GM12801 (cell line): ENCODE measurements around the gene TLCD3B.

Experiments
- TF ChIP-seq, protein P1 (sequence below): IDR thresholded peaks from one replicate; pipeline ENCODE4 v1.5.1; 2011; ENCODE audit warnings: control low read depth; ENCODE audit not compliant: insufficient read length; ENCODE audit errors: extremely low read depth

The TLCD3B gene

DNA sequence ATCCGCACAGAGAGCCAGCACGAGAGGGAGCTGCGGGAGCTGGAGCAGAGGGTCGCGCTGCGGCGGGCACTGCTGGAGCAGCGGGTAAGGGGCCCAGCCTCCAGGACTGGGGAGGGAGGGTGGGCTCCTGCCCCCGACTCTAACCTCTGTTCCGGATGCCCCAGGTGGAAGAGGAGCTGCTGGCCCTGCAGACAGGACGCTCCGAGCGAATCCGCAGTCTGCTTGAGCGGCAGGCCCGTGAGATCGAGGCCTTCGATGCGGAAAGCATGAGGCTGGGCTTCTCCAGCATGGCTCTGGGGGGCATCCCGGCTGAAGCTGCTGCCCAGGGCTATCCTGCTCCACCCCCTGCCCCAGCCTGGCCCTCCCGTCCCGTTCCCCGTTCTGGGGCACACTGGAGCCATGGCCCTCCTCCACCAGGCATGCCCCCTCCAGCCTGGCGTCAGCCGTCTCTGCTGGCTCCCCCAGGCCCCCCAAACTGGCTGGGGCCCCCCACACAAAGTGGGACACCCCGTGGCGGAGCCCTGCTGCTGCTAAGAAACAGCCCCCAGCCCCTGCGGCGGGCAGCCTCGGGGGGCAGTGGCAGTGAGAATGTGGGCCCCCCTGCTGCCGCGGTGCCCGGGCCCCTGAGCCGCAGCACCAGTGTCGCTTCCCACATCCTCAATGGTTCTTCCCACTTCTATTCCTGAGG is 40.0 kb downstream of the TLCD3B start:
- TF ChIP-seq, protein P1, sequence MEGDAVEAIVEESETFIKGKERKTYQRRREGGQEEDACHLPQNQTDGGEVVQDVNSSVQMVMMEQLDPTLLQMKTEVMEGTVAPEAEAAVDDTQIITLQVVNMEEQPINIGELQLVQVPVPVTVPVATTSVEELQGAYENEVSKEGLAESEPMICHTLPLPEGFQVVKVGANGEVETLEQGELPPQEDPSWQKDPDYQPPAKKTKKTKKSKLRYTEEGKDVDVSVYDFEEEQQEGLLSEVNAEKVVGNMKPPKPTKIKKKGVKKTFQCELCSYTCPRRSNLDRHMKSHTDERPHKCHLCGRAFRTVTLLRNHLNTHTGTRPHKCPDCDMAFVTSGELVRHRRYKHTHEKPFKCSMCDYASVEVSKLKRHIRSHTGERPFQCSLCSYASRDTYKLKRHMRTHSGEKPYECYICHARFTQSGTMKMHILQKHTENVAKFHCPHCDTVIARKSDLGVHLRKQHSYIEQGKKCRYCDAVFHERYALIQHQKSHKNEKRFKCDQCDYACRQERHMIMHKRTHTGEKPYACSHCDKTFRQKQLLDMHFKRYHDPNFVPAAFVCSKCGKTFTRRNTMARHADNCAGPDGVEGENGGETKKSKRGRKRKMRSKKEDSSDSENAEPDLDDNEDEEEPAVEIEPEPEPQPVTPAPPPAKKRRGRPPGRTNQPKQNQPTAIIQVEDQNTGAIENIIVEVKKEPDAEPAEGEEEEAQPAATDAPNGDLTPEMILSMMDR, result no peak

DNA sequence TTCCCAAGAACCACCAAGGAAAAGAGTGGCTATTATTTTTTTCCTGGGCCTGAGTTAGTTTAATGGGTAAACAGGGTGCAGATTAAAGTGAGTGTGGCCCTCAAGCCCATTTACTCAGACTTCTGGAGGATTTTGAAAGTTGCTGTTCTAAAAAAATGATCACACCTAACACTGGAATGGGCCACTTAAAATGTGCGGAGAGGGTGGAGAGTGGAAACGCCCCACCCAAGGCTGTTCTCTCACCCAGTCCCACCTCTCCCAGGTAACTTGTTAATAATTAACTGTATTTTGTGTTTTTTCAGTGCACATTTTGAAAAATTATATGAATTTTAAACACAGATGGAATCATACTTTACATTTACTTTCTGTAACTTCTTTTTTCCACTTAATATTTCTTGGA is 41.0 kb downstream of the TLCD3B start:
- TF ChIP-seq, protein P1, result no peak

- TF ChIP-seq, protein P1, result no peak
These were observed 41.8 kb downstream of the TLCD3B start for GRCh38 chr16:29989111-29989858.

- TF ChIP-seq, protein P1, result no peak
These were observed 42.6 kb downstream of the TLCD3B start for GRCh38 chr16:29988346-29989075.

GRCh38 chr16:29987371-29988085 is 43.5 kb downstream of the TLCD3B start:
- TF ChIP-seq, protein P1, result no peak

DNA sequence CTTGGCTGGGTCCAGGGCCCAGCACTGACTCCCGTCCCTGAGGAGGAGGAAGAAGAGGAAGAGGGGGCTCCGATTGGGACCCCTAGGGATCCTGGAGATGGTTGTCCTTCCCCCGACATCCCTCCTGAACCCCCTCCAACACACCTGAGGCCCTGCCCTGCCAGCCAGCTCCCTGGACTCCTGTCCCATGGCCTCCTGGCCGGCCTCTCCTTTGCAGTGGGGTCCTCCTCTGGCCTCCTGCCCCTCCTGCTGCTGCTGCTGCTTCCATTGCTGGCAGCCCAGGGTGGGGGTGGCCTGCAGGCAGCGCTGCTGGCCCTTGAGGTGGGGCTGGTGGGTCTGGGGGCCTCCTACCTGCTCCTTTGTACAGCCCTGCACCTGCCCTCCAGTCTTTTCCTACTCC is 44.1 kb downstream of the TLCD3B start:
- TF ChIP-seq, protein P1, result no peak

GRCh38 chr16:29986231-29986630 is 44.8 kb downstream of the TLCD3B start:
- TF ChIP-seq, protein P1, result no peak
